DND-41 (cell line): Measurements from ENCODE around the gene CES3.

ENCODE experiments used
- EZH2 ChIP-seq: IDR thresholded peaks from 3 replicates; pipeline ENCODE4 v1.6.1; 2012; ENCODE audit warnings: borderline replicate concordance, low read depth, mild to moderate bottlenecking, moderate library complexity, low read length, inconsistent platforms; ENCODE audit not compliant: severe bottlenecking
- TF ChIP-seq, protein P1 (sequence below): IDR thresholded peaks from 2 replicates; pipeline ENCODE4 v1.5.1; 2012; ENCODE audit warnings: borderline replicate concordance, low read length, moderate library complexity, mild to moderate bottlenecking; ENCODE audit not compliant: poor library complexity, severe bottlenecking; ENCODE audit errors: extremely low read depth

GRCh38 chr16:66991545-66992077 is 30.5 kb downstream of the CES3 start:
- no peak for TF ChIP-seq EZH2
- TF ChIP-seq, protein P1, sequence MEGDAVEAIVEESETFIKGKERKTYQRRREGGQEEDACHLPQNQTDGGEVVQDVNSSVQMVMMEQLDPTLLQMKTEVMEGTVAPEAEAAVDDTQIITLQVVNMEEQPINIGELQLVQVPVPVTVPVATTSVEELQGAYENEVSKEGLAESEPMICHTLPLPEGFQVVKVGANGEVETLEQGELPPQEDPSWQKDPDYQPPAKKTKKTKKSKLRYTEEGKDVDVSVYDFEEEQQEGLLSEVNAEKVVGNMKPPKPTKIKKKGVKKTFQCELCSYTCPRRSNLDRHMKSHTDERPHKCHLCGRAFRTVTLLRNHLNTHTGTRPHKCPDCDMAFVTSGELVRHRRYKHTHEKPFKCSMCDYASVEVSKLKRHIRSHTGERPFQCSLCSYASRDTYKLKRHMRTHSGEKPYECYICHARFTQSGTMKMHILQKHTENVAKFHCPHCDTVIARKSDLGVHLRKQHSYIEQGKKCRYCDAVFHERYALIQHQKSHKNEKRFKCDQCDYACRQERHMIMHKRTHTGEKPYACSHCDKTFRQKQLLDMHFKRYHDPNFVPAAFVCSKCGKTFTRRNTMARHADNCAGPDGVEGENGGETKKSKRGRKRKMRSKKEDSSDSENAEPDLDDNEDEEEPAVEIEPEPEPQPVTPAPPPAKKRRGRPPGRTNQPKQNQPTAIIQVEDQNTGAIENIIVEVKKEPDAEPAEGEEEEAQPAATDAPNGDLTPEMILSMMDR, result no peak
